DMS53 (cell line): ENCODE measurements around the gene ELOVL6.

Source experiments
- DNase-seq: peaks from one replicate; lab custom pipeline; 2025; lab: John Stamatoyannopoulos, UW

Gene ELOVL6

GRCh38 chr4:110025056-110025455, 173.4 kb downstream of the ELOVL6 start:
- DNase-seq: no peak

GRCh38 chr4:110022457-110022856, 176.0 kb downstream of the ELOVL6 start:
- no peak for DNase-seq

DNA sequence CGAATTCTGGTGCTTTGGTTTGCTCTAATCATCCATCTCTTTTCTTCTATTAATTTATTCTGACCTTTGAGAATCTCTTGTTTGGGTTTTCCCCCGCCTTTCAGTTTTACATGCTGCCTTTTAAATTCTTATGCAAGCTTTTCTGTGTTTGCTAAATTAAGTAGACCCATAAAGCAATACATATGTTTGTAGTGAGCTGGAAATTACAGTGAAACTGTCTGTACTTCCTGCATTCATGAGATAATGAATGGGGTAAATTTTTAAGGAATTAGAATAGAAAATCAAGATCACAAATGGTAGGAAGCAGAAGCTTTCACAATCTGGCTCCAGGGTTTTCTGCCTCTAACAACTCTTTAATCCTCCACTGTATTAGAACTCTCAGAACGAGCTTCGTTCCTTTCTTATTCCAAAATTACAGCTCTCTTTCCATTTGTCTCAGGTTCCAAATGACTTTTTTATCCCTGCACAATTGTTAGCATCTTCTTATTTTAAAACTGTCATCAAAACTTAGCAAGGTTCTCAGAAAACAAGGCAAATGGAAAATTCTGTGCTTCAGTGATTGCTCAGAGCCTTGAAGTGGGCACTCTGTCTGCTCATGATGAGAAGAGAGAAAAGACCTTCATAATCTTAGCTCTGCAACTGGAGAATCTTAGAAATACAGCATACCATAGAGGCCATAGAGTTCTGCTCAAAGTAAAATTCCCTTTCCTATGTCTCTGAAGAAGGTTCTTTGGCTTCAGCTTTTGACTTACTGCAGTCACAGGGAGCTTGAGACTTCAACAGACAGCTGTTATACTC, 177.6 kb downstream of the ELOVL6 start:
- DNase-seq: no peak

GRCh38 chr4:110020139-110020538, 178.3 kb downstream of the ELOVL6 start:
- no peak for DNase-seq

- DNase-seq: no peak
Observed at GRCh38 chr4:110019153-110019552, 179.3 kb downstream of the ELOVL6 start.

GRCh38 chr4:110014233-110014632, 184.2 kb downstream of the ELOVL6 start:
- no peak for DNase-seq

GRCh38 chr4:110012917-110013316, 185.5 kb downstream of the ELOVL6 start:
- no peak for DNase-seq

GRCh38 chr4:110010797-110011196, 187.6 kb downstream of the ELOVL6 start:
- DNase-seq: no peak

GRCh38 chr4:110009550-110009949, 188.9 kb downstream of the ELOVL6 start:
- DNase-seq: no peak

DNA sequence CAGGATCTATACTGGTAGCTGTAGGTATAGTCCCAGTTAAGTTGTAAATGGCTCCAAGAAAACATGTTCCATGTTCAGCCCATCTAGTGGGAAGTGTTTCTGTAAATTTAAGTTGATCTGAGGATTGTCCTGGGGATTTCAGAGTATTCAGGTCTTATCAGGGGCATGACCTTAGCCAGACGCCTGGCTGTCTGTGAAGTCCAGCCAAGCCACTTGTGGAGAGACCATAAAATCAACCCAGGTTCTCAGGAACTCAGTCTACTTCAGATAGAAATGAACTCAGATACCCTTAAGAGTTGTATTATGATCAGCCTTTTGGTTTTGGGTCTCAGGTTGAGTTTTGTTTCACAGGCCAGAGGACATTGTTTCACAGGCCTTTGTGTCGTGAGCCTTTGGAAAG, 189.9 kb downstream of the ELOVL6 start:
- DNase-seq: no peak

DNA sequence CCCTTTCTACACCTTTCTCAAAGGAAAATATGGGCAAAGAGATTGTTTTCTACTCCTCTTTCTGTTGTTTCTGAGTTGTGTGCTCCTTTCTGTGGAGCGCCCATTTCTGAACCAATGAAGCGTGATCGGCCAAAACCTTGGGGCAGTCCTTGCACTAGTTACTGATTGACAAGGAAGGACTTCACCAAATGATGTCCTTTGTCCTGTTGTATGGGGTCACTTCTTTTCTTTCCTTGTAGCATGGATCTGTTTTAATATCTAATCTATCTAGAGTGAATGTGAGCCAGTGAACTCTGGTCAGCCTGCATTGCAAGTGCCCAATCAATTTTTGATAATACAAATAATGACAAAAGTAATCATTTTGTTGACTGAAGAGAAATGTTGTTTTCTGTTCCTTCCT, 191.2 kb downstream of the ELOVL6 start:
- DNase-seq: no peak

- peak; percentile 77 for DNase-seq
Observed at GRCh38 chr4:110005461-110006056, 192.9 kb downstream of the ELOVL6 start.

GRCh38 chr4:110004556-110004955, 193.9 kb downstream of the ELOVL6 start:
- DNase-seq: no peak

GRCh38 chr4:110003401-110004187, 194.8 kb downstream of the ELOVL6 start:
- DNase-seq: no peak

GRCh38 chr4:110002326-110002725, 196.1 kb downstream of the ELOVL6 start:
- no peak for DNase-seq

DNA sequence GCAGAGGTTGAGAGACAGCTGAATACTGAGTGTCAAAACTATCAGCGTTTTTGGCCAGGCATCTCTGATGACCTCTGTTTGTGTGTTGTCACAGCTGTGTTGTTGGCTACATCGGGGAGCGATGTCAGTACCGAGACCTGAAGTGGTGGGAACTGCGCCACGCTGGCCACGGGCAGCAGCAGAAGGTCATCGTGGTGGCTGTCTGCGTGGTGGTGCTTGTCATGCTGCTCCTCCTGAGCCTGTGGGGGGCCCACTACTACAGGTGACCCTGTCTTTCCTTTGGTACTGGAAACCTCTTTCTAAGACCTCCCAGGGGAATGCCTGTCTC, 198.9 kb downstream of the ELOVL6 start:
- DNase-seq: no peak

GRCh38 chr4:109998867-109999584, 199.4 kb downstream of the ELOVL6 start:
- peak; percentile 78 for DNase-seq

DNA sequence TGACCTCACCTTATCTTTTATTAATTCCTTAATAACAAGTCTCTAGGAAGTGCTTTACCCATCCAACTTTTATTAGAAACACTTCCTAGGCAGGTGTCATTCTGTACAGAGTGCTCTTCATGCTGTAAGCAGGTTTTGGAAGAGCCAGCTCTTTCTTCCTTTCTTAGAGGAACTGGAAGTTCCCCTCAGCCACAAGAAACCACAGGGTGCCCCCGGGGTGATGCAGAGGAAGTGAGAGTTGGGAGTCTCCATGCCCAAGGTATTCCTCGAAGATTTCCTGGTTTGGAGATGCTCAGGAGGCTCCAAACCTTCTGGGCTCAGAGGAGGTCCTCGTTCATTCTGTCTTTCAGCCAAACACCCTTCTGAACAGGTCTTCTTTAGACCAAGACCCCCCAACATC, 201.9 kb downstream of the ELOVL6 start:
- no peak for DNase-seq
